Stomach (tissue), 4 donors: Measurements from ENCODE around the gene GCSAML.

Experiments
- POLR2A ChIP-seq, 4 donors: fragments of 450-650 bp; IDR thresholded peaks; one replicate each; pipeline ENCODE4 v1.6.1; 2016; ENCODE audit warnings: antibody characterized with exemption in 4 of 4, control low read depth in 2 of 4, mild to moderate bottlenecking in 1 of 4, moderate library complexity in 1 of 4
- POLR2AphosphoS5 ChIP-seq, 3 donors: sonication (generic); formaldehyde crosslinking; IDR thresholded peaks; one replicate each; pipeline ENCODE4 v1.6.1; 2016; ENCODE audit warnings: antibody characterized with exemption in 3 of 3
- TF ChIP-seq, protein P1 (sequence below), 7 experiments: fragments of 450-650 bp in 4 of 7; fragments of 200-600 bp in 3 of 7; sonication (generic) in 3 of 7; IDR thresholded peaks; one replicate each; pipeline ENCODE4 v1.5.1; 2016 to 2019; ENCODE audit warnings: antibody characterized with exemption in 7 of 7, control low read depth in 2 of 7, mild to moderate bottlenecking in 1 of 7

DNA sequence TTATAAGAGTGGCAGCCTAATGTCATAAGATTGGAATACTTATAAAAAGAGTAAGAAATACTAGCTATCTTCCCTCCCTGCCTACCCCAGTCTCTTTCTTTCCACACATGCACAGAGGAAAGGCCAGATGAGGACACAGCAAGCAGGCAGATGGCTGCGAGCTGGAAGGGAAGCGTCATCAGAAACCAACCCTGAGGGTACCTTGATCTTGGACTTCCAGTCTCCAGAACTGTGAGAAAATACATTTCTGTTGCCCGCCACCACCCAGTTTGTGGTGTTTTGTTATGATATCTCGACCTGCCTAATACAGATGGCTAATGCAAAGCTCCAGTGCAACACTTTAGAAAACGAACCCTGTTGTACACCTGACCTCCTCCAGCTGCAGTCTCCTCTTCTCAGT is 10.4 kb upstream of the GCSAML start:
- TF ChIP-seq POLR2A (IDR thresholded peaks at IDR 0.05) (no peak), POLR2AphosphoS5 (IDR thresholded peaks at IDR 0.05) (no peak)
- TF ChIP-seq, protein P1, sequence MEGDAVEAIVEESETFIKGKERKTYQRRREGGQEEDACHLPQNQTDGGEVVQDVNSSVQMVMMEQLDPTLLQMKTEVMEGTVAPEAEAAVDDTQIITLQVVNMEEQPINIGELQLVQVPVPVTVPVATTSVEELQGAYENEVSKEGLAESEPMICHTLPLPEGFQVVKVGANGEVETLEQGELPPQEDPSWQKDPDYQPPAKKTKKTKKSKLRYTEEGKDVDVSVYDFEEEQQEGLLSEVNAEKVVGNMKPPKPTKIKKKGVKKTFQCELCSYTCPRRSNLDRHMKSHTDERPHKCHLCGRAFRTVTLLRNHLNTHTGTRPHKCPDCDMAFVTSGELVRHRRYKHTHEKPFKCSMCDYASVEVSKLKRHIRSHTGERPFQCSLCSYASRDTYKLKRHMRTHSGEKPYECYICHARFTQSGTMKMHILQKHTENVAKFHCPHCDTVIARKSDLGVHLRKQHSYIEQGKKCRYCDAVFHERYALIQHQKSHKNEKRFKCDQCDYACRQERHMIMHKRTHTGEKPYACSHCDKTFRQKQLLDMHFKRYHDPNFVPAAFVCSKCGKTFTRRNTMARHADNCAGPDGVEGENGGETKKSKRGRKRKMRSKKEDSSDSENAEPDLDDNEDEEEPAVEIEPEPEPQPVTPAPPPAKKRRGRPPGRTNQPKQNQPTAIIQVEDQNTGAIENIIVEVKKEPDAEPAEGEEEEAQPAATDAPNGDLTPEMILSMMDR (IDR thresholded peaks at IDR 0.05), result no peak
